Glutamatergic neuron (in vitro differentiated cells): ENCODE measurements around the gene CABLES2. TPM values are rescaled to one million over a fixed set of nuclear protein-coding genes. Genes with fewer than 3 reads are reported as not detected.

ENCODE experiments used
- DNase-seq: peaks from one replicate; pipeline ENCODE4 v3.0.0; 2022
- H3K27ac Mint-ChIP-seq: one replicate; pipeline ENCODE4 v1.8.0; 2020; ENCODE audit warnings: mild to moderate bottlenecking, mixed read lengths, inconsistent platforms; ENCODE audit not compliant: unreplicated experiment
- H3K27me3 Mint-ChIP-seq: one replicate; pipeline ENCODE4 v1.8.0; 2020; ENCODE audit warnings: mild to moderate bottlenecking, moderate library complexity, mixed read lengths, inconsistent platforms; ENCODE audit not compliant: unreplicated experiment
- H3K36me3 Mint-ChIP-seq: one replicate; pipeline ENCODE4 v1.8.0; 2020; ENCODE audit warnings: mild to moderate bottlenecking, mixed read lengths, inconsistent platforms; ENCODE audit not compliant: unreplicated experiment
- H3K4me1 Mint-ChIP-seq: one replicate; pipeline ENCODE4 v1.8.0; 2020; ENCODE audit warnings: mild to moderate bottlenecking, low read depth, mixed read lengths, inconsistent platforms; ENCODE audit not compliant: unreplicated experiment
- H3K4me3 Mint-ChIP-seq: one replicate; pipeline ENCODE4 v1.8.0; 2020; ENCODE audit warnings: mild to moderate bottlenecking, mixed read lengths, inconsistent platforms; ENCODE audit not compliant: unreplicated experiment
- H3K9me3 Mint-ChIP-seq: one replicate; pipeline ENCODE4 v1.8.0; 2020; ENCODE audit warnings: mild to moderate bottlenecking, moderate library complexity, mixed read lengths, inconsistent platforms; ENCODE audit not compliant: unreplicated experiment
- total RNA-seq: library from RNA; stranded (reverse); fragmentation: NEBNext Ultra II Directional; extraction: Animal tissue kit (Norgen Biotek cat#: 25700); gene quantifications from one replicate; pipeline ENCODE4 v1.2.1, GENCODE V29; 2021; ENCODE audit not compliant: unreplicated experiment
- TF ChIP-seq, protein P1 (sequence below): fragments of 200-600 bp; sonication (generic); IDR thresholded peaks from one replicate; pipeline ENCODE4 v1.5.0; 2021; ENCODE audit not compliant: partially characterized antibody, unreplicated experiment

CABLES2 gene
- total RNA-seq, 1 donor from 2014 or later = 25.3 TPM

- DNase-seq = peak; percentile 72
- Mint-ChIP-seq H3K36me3 (peaks cover 3% of the 10 kb centered on the region), H3K27ac (peak overlapping the region; percentile 68), H3K9me3 (peaks cover 8% of the 10 kb centered on the region), H3K4me3 (no peak overlapping the region), H3K27me3 (peaks cover 12% of the 10 kb centered on the region), H3K4me1 (peaks cover 8% of the 10 kb centered on the region)
- TF ChIP-seq, protein P1, sequence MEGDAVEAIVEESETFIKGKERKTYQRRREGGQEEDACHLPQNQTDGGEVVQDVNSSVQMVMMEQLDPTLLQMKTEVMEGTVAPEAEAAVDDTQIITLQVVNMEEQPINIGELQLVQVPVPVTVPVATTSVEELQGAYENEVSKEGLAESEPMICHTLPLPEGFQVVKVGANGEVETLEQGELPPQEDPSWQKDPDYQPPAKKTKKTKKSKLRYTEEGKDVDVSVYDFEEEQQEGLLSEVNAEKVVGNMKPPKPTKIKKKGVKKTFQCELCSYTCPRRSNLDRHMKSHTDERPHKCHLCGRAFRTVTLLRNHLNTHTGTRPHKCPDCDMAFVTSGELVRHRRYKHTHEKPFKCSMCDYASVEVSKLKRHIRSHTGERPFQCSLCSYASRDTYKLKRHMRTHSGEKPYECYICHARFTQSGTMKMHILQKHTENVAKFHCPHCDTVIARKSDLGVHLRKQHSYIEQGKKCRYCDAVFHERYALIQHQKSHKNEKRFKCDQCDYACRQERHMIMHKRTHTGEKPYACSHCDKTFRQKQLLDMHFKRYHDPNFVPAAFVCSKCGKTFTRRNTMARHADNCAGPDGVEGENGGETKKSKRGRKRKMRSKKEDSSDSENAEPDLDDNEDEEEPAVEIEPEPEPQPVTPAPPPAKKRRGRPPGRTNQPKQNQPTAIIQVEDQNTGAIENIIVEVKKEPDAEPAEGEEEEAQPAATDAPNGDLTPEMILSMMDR = no peak
These were observed 52.9 kb downstream of the CABLES2 start for GRCh38 chr20:62354031-62354808.

GRCh38 chr20:62353289-62354030 is 53.6 kb downstream of the CABLES2 start:
- Mint-ChIP-seq H3K36me3 (peaks cover 9% of the 10 kb centered on the region), H3K4me3 (no peak overlapping the region), H3K27me3 (peaks cover 14% of the 10 kb centered on the region), H3K4me1 (peaks cover 4% of the 10 kb centered on the region), H3K9me3 (peaks cover 11% of the 10 kb centered on the region), H3K27ac (no peak overlapping the region)
- TF ChIP-seq, protein P1 = no peak
- peak; percentile 14 for DNase-seq

DNA sequence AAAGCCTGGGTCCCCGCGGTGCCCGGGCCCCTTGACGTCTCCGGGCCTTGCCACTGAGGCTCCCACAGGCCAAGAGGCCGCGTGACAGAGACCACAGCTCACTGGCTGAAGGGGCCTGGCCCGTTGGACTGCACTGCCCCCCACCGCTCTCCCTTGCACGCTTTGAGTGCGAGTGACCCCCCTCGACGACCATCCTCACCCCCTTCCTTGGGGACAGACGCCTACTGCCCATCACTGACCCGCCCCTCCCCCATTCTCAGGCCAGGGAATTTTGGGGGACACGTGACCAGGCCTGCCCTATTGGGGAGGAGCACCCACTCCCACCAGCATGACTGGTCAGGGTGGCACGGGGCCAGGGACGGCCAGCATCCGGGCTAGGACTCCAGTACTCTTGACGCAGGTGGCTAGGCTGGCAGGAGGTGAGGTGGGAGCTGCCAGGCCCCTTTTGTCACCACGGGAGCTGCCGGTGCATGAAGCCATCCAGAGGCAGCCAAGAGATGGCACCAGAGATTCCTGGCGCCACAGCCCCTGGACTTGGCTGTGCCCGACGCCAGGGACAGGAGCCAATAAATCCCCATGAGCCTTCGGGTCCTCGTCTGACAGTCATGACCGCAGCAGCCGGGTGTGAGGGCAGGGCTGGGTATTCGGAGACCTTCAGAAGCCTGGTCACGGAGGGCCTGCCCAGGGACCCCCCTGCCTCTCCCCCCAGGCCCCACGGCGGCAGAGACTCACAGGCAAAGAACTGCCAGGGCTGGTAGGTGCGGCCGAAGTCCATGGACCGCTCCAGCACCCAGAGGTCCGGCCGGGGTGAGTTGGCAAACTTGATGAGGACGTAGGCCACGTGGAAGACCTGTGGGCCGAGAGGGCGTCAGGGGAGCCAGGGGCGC is 54.4 kb downstream of the CABLES2 start:
- DNase-seq = peak; percentile 19
- no peak overlapping the region for H3K27ac Mint-ChIP-seq
- peaks cover 17% of the 10 kb centered on the region for H3K27me3 Mint-ChIP-seq
- peaks cover 5% of the 10 kb centered on the region for H3K4me1 Mint-ChIP-seq
- peaks cover 10% of the 10 kb centered on the region for H3K36me3 Mint-ChIP-seq
- H3K4me3 Mint-ChIP-seq = no peak overlapping the region
- TF ChIP-seq, protein P1 = no peak
- peaks cover 16% of the 10 kb centered on the region for H3K9me3 Mint-ChIP-seq

- H3K36me3 Mint-ChIP-seq = peaks cover 10% of the 10 kb centered on the region
- no peak overlapping the region for H3K27ac Mint-ChIP-seq
- TF ChIP-seq, protein P1 = no peak
These were observed 55.4 kb downstream of the CABLES2 start for GRCh38 chr20:62351469-62352401.

More at GRCh38 chr20:62351469-62352401, 55.4 kb downstream of the CABLES2 start:
- peaks cover 16% of the 10 kb centered on the region for H3K9me3 Mint-ChIP-seq
- peak; percentile 16 for DNase-seq
- peaks cover 17% of the 10 kb centered on the region for H3K27me3 Mint-ChIP-seq
- no peak overlapping the region for H3K4me3 Mint-ChIP-seq
- H3K4me1 Mint-ChIP-seq = peaks cover 5% of the 10 kb centered on the region
